ENCODE data around the gene PPP1R14B. TPM values are rescaled to one million over a fixed set of nuclear protein-coding genes. Genes with fewer than 3 reads are reported as not detected.

PPP1R14B gene
- polyA plus RNA-seq, 1 experiment, result 119 TPM

DNA sequence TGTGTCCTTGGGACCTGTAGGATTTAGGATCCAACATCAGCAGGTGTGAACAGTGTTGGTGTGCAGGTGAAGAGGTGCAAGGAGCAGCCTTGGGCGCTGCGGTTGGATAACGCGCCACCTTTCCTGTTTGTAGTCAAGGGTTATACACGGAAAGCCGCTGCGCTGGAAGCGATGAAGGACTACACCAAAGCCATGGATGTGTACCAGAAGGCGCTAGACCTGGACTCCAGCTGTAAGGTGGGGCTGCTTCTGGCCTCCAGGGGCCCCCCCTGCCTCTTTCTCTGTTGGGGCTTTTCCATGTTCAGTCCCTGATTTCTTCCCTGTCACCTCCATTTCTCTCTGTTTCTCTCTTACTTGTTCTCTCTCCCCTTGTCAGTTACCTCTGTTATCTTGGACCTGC lies 43.8 kb downstream of the PPP1R14B start:
- Histone ChIP-seq H3K4me3 (ENCODE audit: low read depth, low read length) (no peak overlapping the region), H3K27ac (ENCODE audit: low read depth, low read length) (no peak overlapping the region), H3K9me3 (ENCODE audit: control insufficient read depth, insufficient read depth, low read length) (no peaks in the 10 kb centered on the region; the same call in 1 of the 2 replicates), H3K27me3 (ENCODE audit: control insufficient read depth, insufficient read depth, low read length) (no peaks in the 10 kb centered on the region)
- TF ChIP-seq, protein P1, sequence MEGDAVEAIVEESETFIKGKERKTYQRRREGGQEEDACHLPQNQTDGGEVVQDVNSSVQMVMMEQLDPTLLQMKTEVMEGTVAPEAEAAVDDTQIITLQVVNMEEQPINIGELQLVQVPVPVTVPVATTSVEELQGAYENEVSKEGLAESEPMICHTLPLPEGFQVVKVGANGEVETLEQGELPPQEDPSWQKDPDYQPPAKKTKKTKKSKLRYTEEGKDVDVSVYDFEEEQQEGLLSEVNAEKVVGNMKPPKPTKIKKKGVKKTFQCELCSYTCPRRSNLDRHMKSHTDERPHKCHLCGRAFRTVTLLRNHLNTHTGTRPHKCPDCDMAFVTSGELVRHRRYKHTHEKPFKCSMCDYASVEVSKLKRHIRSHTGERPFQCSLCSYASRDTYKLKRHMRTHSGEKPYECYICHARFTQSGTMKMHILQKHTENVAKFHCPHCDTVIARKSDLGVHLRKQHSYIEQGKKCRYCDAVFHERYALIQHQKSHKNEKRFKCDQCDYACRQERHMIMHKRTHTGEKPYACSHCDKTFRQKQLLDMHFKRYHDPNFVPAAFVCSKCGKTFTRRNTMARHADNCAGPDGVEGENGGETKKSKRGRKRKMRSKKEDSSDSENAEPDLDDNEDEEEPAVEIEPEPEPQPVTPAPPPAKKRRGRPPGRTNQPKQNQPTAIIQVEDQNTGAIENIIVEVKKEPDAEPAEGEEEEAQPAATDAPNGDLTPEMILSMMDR (IDR thresholded peaks at IDR 0.05; ENCODE audit: low read depth, low read length), result no peak
- ChIA-PET POLR2A (interaction anchor here (0.6 to 0.9 kb wide), 2 partner anchors 33 to 1388 kb away, joined by 4 read pairs; no protein-coding TSS in a partner anchor), CTCF (interaction anchor here (3.5 to 6.8 kb wide), 2 partner anchors 42 to 100 kb away, joined by 22 to 125 read pairs; no protein-coding TSS in a partner anchor)
- no peak for DNase-seq (ENCODE audit: low read depth, low spot score)

GRCh38 chr11:64201543-64201942 lies 45.2 kb downstream of the PPP1R14B start:
- ChIA-PET CTCF (interaction anchor here (6.8 kb wide), 1 partner anchor 101 kb away, joined by 125 read pairs; no protein-coding TSS in a partner anchor), POLR2A (interaction anchor here (2.4 kb wide), 1 partner anchor 16 kb away, joined by 7 read pairs; the partner anchor contains the start of gene STIP1)
- Histone ChIP-seq H3K9me3 (ENCODE audit: control insufficient read depth, insufficient read depth, low read length) (no peaks in the 10 kb centered on the region), H3K27me3 (ENCODE audit: control insufficient read depth, insufficient read depth, low read length) (no peaks in the 10 kb centered on the region), H3K27ac (ENCODE audit: low read depth, low read length) (no peak overlapping the region), H3K4me3 (ENCODE audit: low read depth, low read length) (no peak overlapping the region)
- TF ChIP-seq, protein P1 (IDR thresholded peaks at IDR 0.05; ENCODE audit: low read depth, low read length), result no peak
- no peak for DNase-seq (ENCODE audit: low read depth, low spot score)

DNA sequence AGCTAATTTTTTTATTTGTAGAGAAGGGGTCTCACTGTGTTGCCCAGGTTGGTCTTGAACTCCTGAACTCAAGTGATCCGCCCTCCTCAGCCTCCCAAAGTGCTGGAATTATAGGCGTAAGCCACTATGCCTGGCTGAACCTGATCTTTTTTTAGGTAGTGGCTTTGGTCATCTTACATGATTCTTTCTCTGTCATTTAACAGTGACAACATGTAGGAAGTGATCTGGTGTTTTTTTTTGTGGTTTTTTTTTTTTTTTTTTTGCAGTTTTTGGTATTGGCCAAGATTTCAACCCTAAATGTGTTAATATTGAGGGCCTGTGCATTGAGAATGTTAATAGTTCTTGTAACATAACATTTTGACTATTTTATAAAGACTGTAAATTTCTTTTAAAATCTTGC lies 48.2 kb downstream of the PPP1R14B start:
- CTCF ChIA-PET, result interaction anchor here (1.5 kb wide), 1 partner anchor 8 kb away, joined by 3 read pairs; the partner anchor contains the start of gene FERMT3
- no peaks in the 10 kb centered on the region for H3K27me3 ChIP-seq (ENCODE audit: control insufficient read depth, insufficient read depth, low read length)
- POLR2A ChIA-PET, result no interaction called here
- DNase-seq (ENCODE audit: low read depth, low spot score), result no peak
- TF ChIP-seq, protein P1 (IDR thresholded peaks at IDR 0.05; ENCODE audit: low read depth, low read length), result no peak
- H3K27ac ChIP-seq (ENCODE audit: low read depth, low read length), result no peak overlapping the region
- H3K4me3 ChIP-seq (ENCODE audit: low read depth, low read length), result no peak overlapping the region
- no peaks in the 10 kb centered on the region for H3K9me3 ChIP-seq (ENCODE audit: control insufficient read depth, insufficient read depth, low read length)

DNA sequence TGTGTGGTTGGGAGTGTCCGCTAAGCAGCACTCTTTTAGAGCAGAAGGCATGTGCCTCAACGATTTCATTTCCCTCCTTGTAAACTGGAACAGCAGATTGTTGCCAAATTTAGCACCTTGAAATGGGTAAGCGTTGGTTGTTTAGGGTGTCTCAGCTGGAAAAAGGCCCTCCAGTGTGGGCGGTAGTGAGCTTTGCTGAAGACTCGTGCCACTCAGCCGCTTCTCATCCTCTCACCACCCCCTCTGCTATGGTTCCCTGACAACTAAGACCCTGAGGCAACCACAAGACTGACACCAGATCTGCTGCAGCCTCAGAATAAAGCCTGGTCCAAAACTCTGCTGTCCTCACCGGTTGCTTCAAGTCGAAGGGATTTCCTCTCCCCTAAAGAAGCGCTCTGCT lies 50.1 kb downstream of the PPP1R14B start:
- no peak overlapping the region for H3K27ac ChIP-seq (ENCODE audit: low read depth, low read length)
- TF ChIP-seq, protein P1 (IDR thresholded peaks at IDR 0.05; ENCODE audit: low read depth, low read length), result no peak
- no peaks in the 10 kb centered on the region for H3K27me3 ChIP-seq (ENCODE audit: control insufficient read depth, insufficient read depth, low read length)
- DNase-seq (ENCODE audit: low read depth, low spot score), result no peak
- ChIA-PET CTCF (interaction anchor here (0.7 to 1.4 kb wide), 3 partner anchors 8 to 108 kb away, joined by 4 to 6 read pairs (median 5); partner anchors contain the start of gene CATSPERZ), POLR2A (interaction anchor here (0.7 to 1.8 kb wide), 2 partner anchors 11 to 88 kb away, joined by 7 read pairs; partner anchors contain the start of genes BAD and STIP1)
- H3K4me3 ChIP-seq (ENCODE audit: low read depth, low read length), result no peak overlapping the region
- H3K9me3 ChIP-seq (ENCODE audit: control insufficient read depth, insufficient read depth, low read length), result no peaks in the 10 kb centered on the region

Small RNA genes lying within 50 kb of the gene (small RNA-seq; reads per million reads assigned to genes)
- not detected for gene RF00019 (ENCODE audit: insufficient read length, low read depth)

Other genes starting within 250 kb of the PPP1R14B start
- 0.17 and 0.33 TPM in 2 replicates for gene FLRT1, start 211.0 kb downstream of the PPP1R14B start, polyA plus RNA-seq (2011; rRNA removed)
- 8.0 and 8.1 TPM in 2 replicates for gene MACROD1, start 80.8 kb downstream of the PPP1R14B start, polyA plus RNA-seq (2011; rRNA removed)
- gene STIP1, start 60.8 kb downstream of the PPP1R14B start, polyA plus RNA-seq (2011; rRNA removed), result 166 and 171 TPM in 2 replicates
- 0.38 and 0.72 TPM in 2 replicates for gene FERMT3, start 40.2 kb downstream of the PPP1R14B start, polyA plus RNA-seq (2011; rRNA removed)
- 21.6 and 34.0 TPM in 2 replicates for gene TRPT1, start 20.8 kb downstream of the PPP1R14B start, polyA plus RNA-seq (2011; rRNA removed)
- 18.8 and 29.1 TPM in 2 replicates for gene NUDT22, start 20.7 kb downstream of the PPP1R14B start, polyA plus RNA-seq (2011; rRNA removed)
- gene DNAJC4, start 16.4 kb downstream of the PPP1R14B start, polyA plus RNA-seq (2011; rRNA removed), result 18.7 and 28.4 TPM in 2 replicates
- 11.8 and 15.7 TPM in 2 replicates for gene VEGFB, start 12.4 kb downstream of the PPP1R14B start, polyA plus RNA-seq (2011; rRNA removed)
- 29.9 and 39.0 TPM in 2 replicates for gene FKBP2, start 5.8 kb downstream of the PPP1R14B start, polyA plus RNA-seq (2011; rRNA removed)
- 11.7 and 13.0 TPM in 2 replicates for gene PLCB3, start 4.6 kb upstream of the PPP1R14B start, polyA plus RNA-seq (2011; rRNA removed)
- 36.1 and 54.8 TPM in 2 replicates for gene BAD, start 37.7 kb upstream of the PPP1R14B start, polyA plus RNA-seq (2011; rRNA removed)
- 12.4 and 21.1 TPM in 2 replicates for gene GPR137, start 38.9 kb upstream of the PPP1R14B start, polyA plus RNA-seq (2011; rRNA removed)
- not detected in 2 replicates for gene KCNK4, start 44.4 kb upstream of the PPP1R14B start, polyA plus RNA-seq (2011; rRNA removed)
- gene CATSPERZ, start 53.4 kb upstream of the PPP1R14B start, polyA plus RNA-seq (2011; rRNA removed), result 0.14 TPM in 1 of 2 replicates, not detected in the other
- 5.5 and 7.4 TPM in 2 replicates for gene ESRRA, start 58.6 kb upstream of the PPP1R14B start, polyA plus RNA-seq (2011; rRNA removed)
- 194 and 208 TPM in 2 replicates for gene TRMT112, start 70.6 kb upstream of the PPP1R14B start, polyA plus RNA-seq (2011; rRNA removed)
- 366 and 383 TPM in 2 replicates for gene PRDX5, start 71.2 kb upstream of the PPP1R14B start, polyA plus RNA-seq (2011; rRNA removed)
- gene CCDC88B, start 93.3 kb upstream of the PPP1R14B start, polyA plus RNA-seq (2011; rRNA removed), result 1.4 and 2.0 TPM in 2 replicates
- 21.9 and 29.6 TPM in 2 replicates for gene RPS6KA4, start 112.2 kb upstream of the PPP1R14B start, polyA plus RNA-seq (2011; rRNA removed)

Data from AG04450 (cell line).